Effector memory CD8-positive, alpha-beta T cell (primary cell): ENCODE data around the gene PEX26.
A peak's percentile ranks its signal among the peaks of the same experiment; 100 is the strongest.
"Not testable (repeated sequence)": the region's sequence is repeated elsewhere in the genome, so short reads cannot be mapped to it uniquely, and the experiment has no call there.

ENCODE experiments used
- ATAC-seq: fragments of 150-1000 bp; cut with Tn5 transposase; replicated peaks from 2 replicates; pipeline ENCODE4 v1.10.0; 2021; ENCODE audit warnings: mild to moderate bottlenecking, moderate library complexity
- DNase-seq, 3 experiments: peaks; one replicate each; pipeline ENCODE4 v3.0.0; 2021
- H3K27ac Mint-ChIP-seq, 2 donors: one replicate each; pipeline ENCODE4 v1.8.0; 2022; ENCODE audit warnings: mild to moderate bottlenecking in 2 of 2, mixed read lengths in 2 of 2, moderate library complexity in 2 of 2
- H3K27me3 Mint-ChIP-seq, 2 donors: one replicate each; pipeline ENCODE4 v1.8.0; 2022; ENCODE audit warnings: mixed read lengths in 2 of 2
- H3K36me3 Mint-ChIP-seq: one replicate; pipeline ENCODE4 v1.8.0; 2022; ENCODE audit warnings: mild to moderate bottlenecking, moderate library complexity, mixed read lengths; ENCODE audit not compliant: insufficient read depth
- H3K4me1 Mint-ChIP-seq, 2 donors: one replicate each; pipeline ENCODE4 v1.8.0; 2022; ENCODE audit warnings: low read depth in 2 of 2, mixed read lengths in 2 of 2
- H3K4me3 Mint-ChIP-seq, 2 donors: one replicate each; pipeline ENCODE4 v1.8.0; 2022; ENCODE audit warnings: mild to moderate bottlenecking in 2 of 2, mixed read lengths in 2 of 2, moderate library complexity in 2 of 2
- H3K9me3 Mint-ChIP-seq, 2 donors: one replicate each; pipeline ENCODE4 v1.8.0; 2022; ENCODE audit warnings: mixed read lengths in 2 of 2

The PEX26 gene

GRCh38 chr22:18104566-18104965 is 26.8 kb downstream of the PEX26 start:
- Mint-ChIP-seq H3K9me3 (peaks cover 0 to 4% of the 10 kb centered on the region in 2 donors), H3K27me3 (peaks cover 39 to 53% of the 10 kb centered on the region in 2 donors), H3K4me1 (peaks cover 2 to 6% of the 10 kb centered on the region in 2 donors), H3K36me3 (peaks cover 3% of the 10 kb centered on the region), H3K4me3 (no peak overlapping the region), H3K27ac (no peak overlapping the region)
- ATAC-seq (no peak), DNase-seq (no peak)

GRCh38 chr22:18105981-18106380 is 28.2 kb downstream of the PEX26 start:
- Mint-ChIP-seq H3K4me1 (peaks cover 10 to 13% of the 10 kb centered on the region in 2 donors), H3K27me3 (peaks cover 51 to 67% of the 10 kb centered on the region in 2 donors)
- not testable (repeated sequence) for H3K4me3 Mint-ChIP-seq, H3K27ac Mint-ChIP-seq, H3K36me3 Mint-ChIP-seq, H3K9me3 Mint-ChIP-seq, ATAC-seq, DNase-seq

GRCh38 chr22:18106550-18107341 is 29.0 kb downstream of the PEX26 start:
- not testable (repeated sequence) for H3K27ac Mint-ChIP-seq, DNase-seq, H3K36me3 Mint-ChIP-seq

GRCh38 chr22:18108187-18108586 is 30.4 kb downstream of the PEX26 start:
- Mint-ChIP-seq H3K27ac (no peak overlapping the region), H3K4me1 (peaks cover 10 to 15% of the 10 kb centered on the region in 2 donors), H3K9me3 (peaks cover 0 to 4% of the 10 kb centered on the region in 2 donors), H3K4me3 (no peak overlapping the region), H3K27me3 (peaks cover 53 to 76% of the 10 kb centered on the region in 2 donors), H3K36me3 (no peaks in the 10 kb centered on the region)
- DNase-seq (no peak), ATAC-seq (no peak)

More at GRCh38 chr22:18106550-18107341, 29.0 kb downstream of the PEX26 start:
- not testable (repeated sequence) for ATAC-seq, H3K4me3 Mint-ChIP-seq, H3K9me3 Mint-ChIP-seq
- Mint-ChIP-seq H3K4me1 (peaks cover 10 to 15% of the 10 kb centered on the region in 2 donors), H3K27me3 (peaks cover 53 to 75% of the 10 kb centered on the region in 2 donors)

- Mint-ChIP-seq H3K27ac (no peak overlapping the region), H3K36me3 (no peaks in the 10 kb centered on the region), H3K27me3 (peaks cover 51 to 71% of the 10 kb centered on the region in 2 donors), H3K4me3 (peak overlapping the region; percentile 56 to 64), H3K9me3 (peaks cover 0 to 4% of the 10 kb centered on the region in 2 donors), H3K4me1 (peaks cover 21 to 26% of the 10 kb centered on the region in 2 donors)
- ATAC-seq, result no peak
- no peak for DNase-seq
Observed at GRCh38 chr22:18109410-18110193, 31.8 kb downstream of the PEX26 start.

GRCh38 chr22:18110194-18110953 is 32.6 kb downstream of the PEX26 start, which contains the start of gene TUBA8:
TUBA8 (plus strand) TSS chr22:18110809; CDS start chr22:18110866, 57 bp downstream.
- peak within 1 kb of the TSS; percentile 56 to 64 for H3K4me3 Mint-ChIP-seq
- no peaks in the 10 kb centered on the region for H3K36me3 Mint-ChIP-seq
- H3K27me3 Mint-ChIP-seq, result peaks cover 43 to 63% of the 10 kb centered on the region in 2 donors
- peaks cover 0 to 4% of the 10 kb centered on the region in 2 donors for H3K9me3 Mint-ChIP-seq
- H3K4me1 Mint-ChIP-seq, result peaks cover 21 to 30% of the 10 kb centered on the region in 2 donors
- H3K27ac Mint-ChIP-seq, result no peak within 1 kb of the TSS
- DNase-seq, result no peak
- ATAC-seq, result peak; percentile 71

- peaks cover 21 to 29% of the 10 kb centered on the region in 2 donors for H3K4me1 Mint-ChIP-seq
- peak overlapping the region; percentile 45 to 62 for H3K4me3 Mint-ChIP-seq
- peaks cover 35 to 55% of the 10 kb centered on the region in 2 donors for H3K27me3 Mint-ChIP-seq
- no peaks in the 10 kb centered on the region for H3K36me3 Mint-ChIP-seq
- no peak overlapping the region for H3K27ac Mint-ChIP-seq
- DNase-seq (no peak), ATAC-seq (no peak)
- peaks cover 0 to 1% of the 10 kb centered on the region in 2 donors for H3K9me3 Mint-ChIP-seq
Observed at GRCh38 chr22:18110954-18111758, 33.4 kb downstream of the PEX26 start.

- H3K4me3 Mint-ChIP-seq, result peak overlapping the region in 1 of 2 donors; percentile 62
Observed at GRCh38 chr22:18111759-18112330, 34.1 kb downstream of the PEX26 start.

GRCh38 chr22:18112440-18112839 is 34.6 kb downstream of the PEX26 start:
- H3K9me3 Mint-ChIP-seq, result no peaks in the 10 kb centered on the region
- H3K36me3 Mint-ChIP-seq, result no peaks in the 10 kb centered on the region
- H3K27ac Mint-ChIP-seq, result no peak overlapping the region
- no peak overlapping the region for H3K4me3 Mint-ChIP-seq
- H3K4me1 Mint-ChIP-seq, result peaks cover 21 to 29% of the 10 kb centered on the region in 2 donors
- DNase-seq, result no peak
- H3K27me3 Mint-ChIP-seq, result peaks cover 29 to 43% of the 10 kb centered on the region in 2 donors
- no peak for ATAC-seq

More at GRCh38 chr22:18111759-18112330, 34.1 kb downstream of the PEX26 start:
- peaks cover 0 to 1% of the 10 kb centered on the region in 2 donors for H3K9me3 Mint-ChIP-seq
- H3K27ac Mint-ChIP-seq, result no peak overlapping the region
- ATAC-seq, result no peak
- no peaks in the 10 kb centered on the region for H3K36me3 Mint-ChIP-seq
- H3K27me3 Mint-ChIP-seq, result peaks cover 35 to 48% of the 10 kb centered on the region in 2 donors
- H3K4me1 Mint-ChIP-seq, result peaks cover 21 to 29% of the 10 kb centered on the region in 2 donors
- DNase-seq, result no peak

- DNase-seq (no peak), ATAC-seq (no peak)
- Mint-ChIP-seq H3K27me3 (peaks cover 22 to 31% of the 10 kb centered on the region in 2 donors), H3K4me3 (peak overlapping the region; percentile 2 to 32), H3K4me1 (peaks cover 21 to 29% of the 10 kb centered on the region in 2 donors), H3K36me3 (no peaks in the 10 kb centered on the region), H3K9me3 (no peaks in the 10 kb centered on the region), H3K27ac (peak overlapping the region in 1 of 2 donors; percentile 30)
Observed at GRCh38 chr22:18113680-18114394, 36.0 kb downstream of the PEX26 start.

GRCh38 chr22:18114495-18114894 is 36.7 kb downstream of the PEX26 start:
- H3K4me1 Mint-ChIP-seq, result peaks cover 20 to 27% of the 10 kb centered on the region in 2 donors
- ATAC-seq, result no peak
- H3K27ac Mint-ChIP-seq, result peak overlapping the region in 1 of 2 donors; percentile 30
- DNase-seq, result no peak
- H3K27me3 Mint-ChIP-seq, result peaks cover 15 to 24% of the 10 kb centered on the region in 2 donors
- no peaks in the 10 kb centered on the region for H3K36me3 Mint-ChIP-seq
- peak overlapping the region; percentile 2 to 32 for H3K4me3 Mint-ChIP-seq
- no peaks in the 10 kb centered on the region for H3K9me3 Mint-ChIP-seq
